Fibroblast of skin of back (primary cell): ENCODE results near the gene GRAMD4.

Experiments
- DNase-seq: peaks from one replicate; pipeline ENCODE4 v3.0.0-alpha.2; 2013

GRAMD4 gene

DNA sequence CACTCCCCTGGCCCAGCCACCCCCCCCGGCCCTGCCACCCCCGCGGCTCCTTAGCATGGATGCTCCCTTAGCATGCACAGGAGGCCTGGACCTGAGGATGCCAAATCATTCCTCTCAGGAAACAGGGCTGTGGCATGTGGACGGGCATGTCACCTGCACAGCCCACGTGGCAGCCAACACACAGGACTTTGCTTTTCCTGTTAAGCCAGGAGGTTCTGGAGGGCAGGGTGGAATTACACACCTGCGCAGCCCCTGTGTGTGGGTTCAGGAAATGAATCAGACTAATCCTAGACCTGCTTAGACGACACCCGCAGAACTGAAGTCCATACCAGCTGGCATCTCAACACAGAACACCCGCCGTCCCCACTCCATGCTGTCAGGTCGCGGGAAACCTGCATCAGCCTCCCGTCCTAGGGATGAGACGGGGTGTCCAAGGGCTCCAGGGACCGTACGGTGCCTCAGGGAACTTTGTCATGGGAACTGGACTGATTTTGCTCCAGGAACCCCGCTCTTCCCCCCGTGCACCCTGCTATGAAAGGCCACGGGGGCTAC lies 107.7 kb downstream of the GRAMD4 start:
- no peak for DNase-seq

DNA sequence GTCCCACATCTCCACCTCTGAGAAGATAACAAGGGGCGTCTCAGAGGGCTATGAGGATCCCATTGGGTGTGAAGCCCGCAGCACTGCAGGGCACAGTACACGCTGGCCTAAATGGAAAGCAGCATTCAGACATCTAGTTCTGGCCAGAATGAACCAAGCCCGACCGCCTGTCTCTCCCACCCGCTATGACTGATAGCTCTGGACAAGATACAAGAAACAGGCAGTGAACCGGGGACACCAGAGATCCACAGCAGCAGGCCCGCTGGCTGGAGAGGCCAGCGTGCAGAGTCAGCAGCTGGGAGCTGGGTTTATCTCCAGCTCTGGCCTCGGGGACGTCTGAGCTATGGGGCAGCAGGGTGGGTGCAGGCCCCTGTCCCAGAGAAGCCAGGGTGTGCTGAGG lies 108.3 kb downstream of the GRAMD4 start:
- no peak for DNase-seq
